Ascending aorta (tissue), 2 donors: ENCODE data around the gene MLLT3. TPM values are rescaled to one million over a fixed set of nuclear protein-coding genes. Genes with fewer than 3 reads are reported as not detected.

Source experiments
- DNase-seq, 2 donors: peaks; one replicate each; pipeline ENCODE4 v3.0.0-alpha.2; 2019; ENCODE audit warnings: low spot score in 2 of 2
- H3K27ac ChIP-seq, 2 donors: fragments of 200-600 bp; sonication (generic); one replicate each; pipeline ENCODE4 v1.5.1; 2016 to 2017; ENCODE audit warnings: mild to moderate bottlenecking in 1 of 2
- H3K27me3 ChIP-seq: fragments of 200-600 bp; sonication (generic); one replicate; pipeline ENCODE4 v1.5.1; 2017
- H3K36me3 ChIP-seq, 2 donors: fragments of 200-600 bp; sonication (generic); one replicate each; pipeline ENCODE4 v1.5.1; 2016
- H3K4me1 ChIP-seq, 2 donors: fragments of 200-600 bp; sonication (generic); one replicate each; pipeline ENCODE4 v1.5.1; 2016 to 2017; ENCODE audit warnings: mild to moderate bottlenecking in 1 of 2
- H3K4me3 ChIP-seq, 2 donors: fragments of 200-600 bp; sonication (generic); one replicate each; pipeline ENCODE4 v1.5.1; 2016 to 2017; ENCODE audit warnings: mild to moderate bottlenecking in 1 of 2
- H3K9me3 ChIP-seq, 2 donors: fragments of 200-600 bp; sonication (generic); one replicate each; pipeline ENCODE4 v1.5.1; 2016
- CTCF ChIP-seq, 3 experiments: fragments of 200-600 bp in 2 of 3; fragments of 450-650 bp in 1 of 3; sonication (generic) in 2 of 3; IDR thresholded peaks; one replicate each; pipeline ENCODE4 v1.5.1; 2016 to 2019; ENCODE audit warnings: antibody characterized with exemption in 3 of 3, mild to moderate bottlenecking in 1 of 3, moderate library complexity in 1 of 3
- intact Hi-C: fragments of 100-400 bp; cut with DNase I; formaldehyde crosslinking; loops from one replicate; pipeline ENCODE4 v1.15.1; 2023
- total RNA-seq: library from RNA; depleted of rRNA; stranded (reverse); fragments of >200 nt; gene quantifications from one replicate; pipeline ENCODE4 v1.1.0, GENCODE V29; 2016

Gene MLLT3
- total RNA-seq, 1 donor from 2014 or later = 16.8 TPM

- no peaks in the 10 kb centered on the region for H3K27me3 ChIP-seq
- H3K36me3 ChIP-seq = no peaks in the 10 kb centered on the region
- H3K9me3 ChIP-seq = no peaks in the 10 kb centered on the region
- no peak for DNase-seq
- H3K4me3 ChIP-seq = no peak overlapping the region
- no peak overlapping the region for H3K27ac ChIP-seq
- intact Hi-C loops = no loop called here
- TF ChIP-seq CTCF (IDR thresholded peaks at IDR 0.05) = no peak
- no peaks in the 10 kb centered on the region for H3K4me1 ChIP-seq
These were observed 239.7 kb downstream of the MLLT3 start for GRCh38 chr9:20382460-20383071.

GRCh38 chr9:20380546-20380945, 241.8 kb downstream of the MLLT3 start:
- H3K4me3 ChIP-seq = no peak overlapping the region
- H3K4me1 ChIP-seq = no peaks in the 10 kb centered on the region
- intact Hi-C loops = no loop called here
- DNase-seq = no peak
- TF ChIP-seq CTCF (IDR thresholded peaks at IDR 0.05) = no peak
- no peaks in the 10 kb centered on the region for H3K36me3 ChIP-seq
- no peak overlapping the region for H3K27ac ChIP-seq
- H3K27me3 ChIP-seq = no peaks in the 10 kb centered on the region
- H3K9me3 ChIP-seq = no peaks in the 10 kb centered on the region

- H3K4me1 ChIP-seq = no peaks in the 10 kb centered on the region
- no peaks in the 10 kb centered on the region for H3K36me3 ChIP-seq
- no peaks in the 10 kb centered on the region for H3K9me3 ChIP-seq
- no peak for TF ChIP-seq CTCF (IDR thresholded peaks at IDR 0.05)
- H3K27ac ChIP-seq = no peak overlapping the region
- H3K27me3 ChIP-seq = no peaks in the 10 kb centered on the region
- H3K4me3 ChIP-seq = no peak overlapping the region
- intact Hi-C loops = no loop called here
- no peak for DNase-seq
These were observed 242.5 kb downstream of the MLLT3 start for GRCh38 chr9:20379804-20380225.

- intact Hi-C loops = no loop called here
- no peak overlapping the region for H3K27ac ChIP-seq
- no peaks in the 10 kb centered on the region for H3K4me1 ChIP-seq
These were observed 243.4 kb downstream of the MLLT3 start for GRCh38 chr9:20378851-20379250.

GRCh38 chr9:20377790-20378189, 244.5 kb downstream of the MLLT3 start:
- intact Hi-C loops = no loop called here
- Histone ChIP-seq H3K27me3 (no peaks in the 10 kb centered on the region), H3K4me3 (no peak overlapping the region), H3K27ac (no peak overlapping the region), H3K4me1 (no peaks in the 10 kb centered on the region), H3K36me3 (no peaks in the 10 kb centered on the region), H3K9me3 (no peaks in the 10 kb centered on the region)
- DNase-seq = no peak
- TF ChIP-seq CTCF (IDR thresholded peaks at IDR 0.05) = no peak

More at GRCh38 chr9:20378851-20379250, 243.4 kb downstream of the MLLT3 start:
- Histone ChIP-seq H3K36me3 (no peaks in the 10 kb centered on the region), H3K9me3 (no peaks in the 10 kb centered on the region), H3K4me3 (no peak overlapping the region), H3K27me3 (no peaks in the 10 kb centered on the region)
- no peak for DNase-seq
- no peak for TF ChIP-seq CTCF (IDR thresholded peaks at IDR 0.05)
